Stimulated activated CD8-positive, alpha-beta memory T cell treated with anti-CD3 and anti-CD28 coated beads, Interleukin-15, amount 100 ng/mL, for 4 hours (primary cell): ENCODE results near the gene PLEKHA5.
"Not testable (repeated sequence)": the region's sequence is repeated elsewhere in the genome, so short reads cannot be mapped to it uniquely, and the experiment has no call there.

Source experiments
- DNase-seq, 2 donors: peaks; one replicate each; pipeline ENCODE4 v3.0.0-alpha.2; 2020; ENCODE audit warnings: low read depth in 2 of 2

The PLEKHA5 gene

GRCh38 chr12:19200261-19200660 is 70.7 kb downstream of the PLEKHA5 start:
- no peak for DNase-seq

- no peak for DNase-seq
Observed at GRCh38 chr12:19201661-19202060, 72.1 kb downstream of the PLEKHA5 start.

GRCh38 chr12:19203013-19203412 is 73.5 kb downstream of the PLEKHA5 start:
- DNase-seq = no peak

DNA sequence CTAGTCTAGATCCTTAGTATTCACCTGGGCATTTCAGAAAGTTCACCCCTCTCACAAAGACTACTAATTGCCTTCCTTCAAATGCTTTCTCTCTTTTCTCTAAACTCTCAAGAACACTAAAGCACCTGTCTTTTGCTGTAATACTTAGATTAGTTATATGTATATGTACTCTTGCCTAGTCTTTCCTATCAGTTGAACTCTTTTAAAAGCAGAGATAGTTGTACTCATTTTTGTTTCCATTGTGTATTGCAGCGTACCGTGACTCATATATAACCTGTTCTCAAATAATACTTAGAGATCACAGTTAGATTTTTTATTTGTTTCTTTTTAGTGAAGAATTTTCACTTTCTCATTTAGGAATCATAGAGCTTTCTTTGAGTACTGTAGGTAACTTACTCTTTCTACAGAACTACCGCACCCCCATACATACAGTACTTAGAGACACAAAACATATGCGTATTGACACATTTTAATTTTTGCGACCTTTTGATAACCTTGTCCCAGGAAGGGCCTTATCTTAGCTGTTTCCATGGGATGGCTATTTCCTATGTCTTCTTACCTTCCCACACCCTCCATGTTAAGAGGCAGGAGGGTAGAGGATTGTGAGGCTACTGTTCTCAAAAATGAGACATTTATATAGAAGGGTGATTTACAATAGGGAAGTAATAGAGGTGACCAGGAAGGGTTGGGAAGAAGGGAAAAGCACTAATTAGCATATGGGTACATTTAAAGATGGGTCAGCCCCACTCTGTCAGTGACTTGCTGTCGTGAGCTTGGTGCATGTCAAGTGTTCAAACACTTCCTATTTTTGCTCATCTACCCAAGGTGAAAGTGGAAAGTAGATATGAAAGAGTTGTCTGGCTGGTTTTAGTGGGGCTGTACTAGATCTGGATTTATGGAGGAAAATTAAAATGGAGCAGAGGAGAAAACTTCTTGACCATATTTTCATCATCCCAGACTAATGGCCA is 74.3 kb downstream of the PLEKHA5 start:
- no peak for DNase-seq

- no peak for DNase-seq
Observed at GRCh38 chr12:19205120-19205519, 75.6 kb downstream of the PLEKHA5 start.

- DNase-seq = no peak
Observed at GRCh38 chr12:19206493-19207077, 77.1 kb downstream of the PLEKHA5 start.

- no peak for DNase-seq
Observed at GRCh38 chr12:19208456-19208855, 78.9 kb downstream of the PLEKHA5 start.

DNA sequence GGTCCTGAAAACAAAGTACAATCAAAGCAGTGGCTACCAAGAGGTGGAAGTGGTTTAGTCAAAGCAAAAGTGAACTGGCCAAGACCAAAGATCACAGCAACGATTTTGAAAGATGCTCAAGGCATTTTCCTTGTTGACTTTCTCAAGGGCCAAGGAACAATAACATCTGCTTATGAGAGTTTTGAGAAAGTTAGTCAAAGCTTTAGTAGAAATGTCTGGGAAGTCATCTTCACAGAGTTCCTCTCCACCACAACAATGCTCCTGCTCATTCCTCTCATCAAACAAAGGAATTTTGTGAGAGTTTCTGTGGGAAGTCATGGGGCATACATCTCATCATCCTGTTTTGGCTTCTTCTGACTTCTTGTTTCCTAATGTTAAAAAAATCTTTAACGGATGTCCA is 80.1 kb downstream of the PLEKHA5 start:
- DNase-seq = no peak

DNA sequence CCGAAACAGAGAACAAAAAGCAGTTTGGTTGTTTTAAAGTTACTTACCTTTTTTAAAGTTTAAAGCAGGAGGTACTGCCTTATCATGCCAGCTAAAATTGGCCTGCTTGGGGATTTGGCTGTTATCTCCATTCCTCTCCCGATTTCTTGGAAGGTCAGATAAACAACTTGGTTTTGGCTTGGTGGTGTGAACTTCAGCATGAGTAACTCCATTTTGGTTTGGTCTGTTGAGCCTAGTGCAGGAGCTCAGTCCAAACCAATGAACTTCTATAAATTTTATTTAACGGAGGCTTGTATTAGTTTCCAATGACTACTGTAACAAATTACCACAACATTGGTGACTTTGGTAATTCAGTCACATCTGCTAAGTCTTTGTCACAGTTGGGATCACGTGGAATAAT is 82.3 kb downstream of the PLEKHA5 start:
- DNase-seq = no peak

DNA sequence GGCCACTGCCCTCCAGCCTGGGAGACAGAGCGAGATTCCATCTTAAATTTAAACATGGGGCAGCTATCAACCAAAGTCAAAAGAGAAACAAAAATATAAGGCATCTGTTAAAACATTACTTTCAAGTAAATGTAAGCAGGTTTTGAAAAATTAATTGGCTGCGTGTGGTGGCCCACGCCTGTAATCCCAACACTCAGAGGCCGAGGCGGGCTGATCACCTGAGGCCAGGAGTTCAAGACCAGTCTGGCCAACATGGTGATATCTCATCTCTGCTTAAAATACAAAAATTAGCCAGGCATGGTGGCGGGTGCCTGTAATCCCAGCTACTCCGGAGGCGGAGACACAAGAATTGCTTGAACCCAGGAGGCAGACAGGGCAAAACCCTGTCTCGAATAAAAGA is 82.7 kb downstream of the PLEKHA5 start:
- DNase-seq = no peak

GRCh38 chr12:19214020-19214419 is 84.5 kb downstream of the PLEKHA5 start:
- no peak for DNase-seq

DNA sequence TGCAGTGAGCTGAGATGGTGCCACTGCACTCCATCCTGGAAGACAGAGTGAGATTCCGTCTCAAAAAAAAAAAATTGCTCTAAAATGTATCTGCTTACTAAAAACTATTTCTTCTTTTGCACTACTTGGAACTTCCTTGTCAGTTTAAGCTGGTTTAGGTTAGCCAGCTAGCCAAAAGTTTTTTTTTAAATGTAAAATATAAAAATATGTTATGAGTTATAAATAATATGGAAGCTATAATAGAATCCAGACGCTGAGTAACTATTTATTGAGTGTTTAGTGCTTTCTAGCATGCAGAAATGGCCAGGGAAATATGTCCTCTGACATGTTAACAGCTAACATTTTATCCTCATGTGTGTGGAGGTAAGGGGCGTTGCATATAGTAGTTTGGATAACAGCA is 85.6 kb downstream of the PLEKHA5 start:
- DNase-seq = no peak

- no peak for DNase-seq
Observed at GRCh38 chr12:19217446-19217845, 87.9 kb downstream of the PLEKHA5 start.

GRCh38 chr12:19220205-19220604 is 90.7 kb downstream of the PLEKHA5 start:
- no peak for DNase-seq

GRCh38 chr12:19220852-19221466 is 91.4 kb downstream of the PLEKHA5 start:
- DNase-seq = no peak

- DNase-seq = no peak
Observed at GRCh38 chr12:19222558-19222957, 93.0 kb downstream of the PLEKHA5 start.

GRCh38 chr12:19223018-19223417 is 93.5 kb downstream of the PLEKHA5 start:
- no peak for DNase-seq

DNA sequence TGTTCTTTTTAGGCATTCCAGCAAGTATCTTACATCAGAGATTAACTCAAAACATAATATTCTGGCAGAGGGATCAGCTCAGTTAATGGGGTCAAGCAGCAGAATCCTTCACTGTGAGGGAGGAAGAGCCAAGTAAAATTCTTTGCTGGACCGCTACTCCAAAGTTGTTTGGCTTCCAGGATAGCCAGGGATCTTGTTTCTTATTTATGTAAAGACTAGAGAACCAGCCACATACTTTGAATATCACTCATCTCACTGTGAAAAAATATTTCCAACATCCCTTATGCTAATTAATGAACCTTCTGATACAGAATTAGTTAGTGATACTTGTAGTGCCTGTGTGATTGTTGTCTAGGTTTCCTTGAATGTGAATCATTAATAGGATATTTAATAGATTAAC is 94.2 kb downstream of the PLEKHA5 start:
- no peak for DNase-seq

GRCh38 chr12:19224746-19225145 is 95.2 kb downstream of the PLEKHA5 start:
- no peak for DNase-seq

DNA sequence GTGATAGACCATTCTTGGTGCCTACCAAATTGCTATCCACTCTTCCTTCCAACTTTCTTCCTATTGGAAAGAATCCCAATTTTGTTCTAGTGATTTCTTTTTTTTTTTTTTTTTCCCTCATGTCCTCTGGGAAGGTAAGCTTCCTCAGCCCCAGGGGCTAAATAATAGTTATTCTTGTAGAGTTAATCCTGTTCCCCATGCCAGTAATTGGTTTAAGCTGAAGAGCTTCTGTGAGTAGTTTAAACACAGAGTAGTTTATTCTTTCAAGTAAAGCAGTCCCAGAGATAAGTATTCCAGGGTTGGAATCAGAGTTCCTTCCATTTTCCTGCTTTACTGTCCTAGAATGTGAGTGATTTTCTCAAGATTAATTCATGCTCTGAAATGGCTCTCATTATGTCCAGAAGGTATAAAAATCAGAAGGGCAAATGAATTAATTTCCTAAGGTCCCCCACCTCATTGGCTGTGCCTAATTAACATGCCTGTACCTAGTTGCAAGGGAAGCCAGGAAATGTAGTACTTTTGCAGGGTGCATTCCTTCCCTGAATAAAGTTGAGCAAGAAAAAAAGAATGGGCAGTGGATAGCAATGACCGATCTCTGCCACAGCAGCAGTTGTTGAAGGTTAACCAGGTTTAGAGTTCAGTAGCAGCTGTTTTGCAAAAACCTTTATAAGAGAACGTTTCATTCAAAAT is 97.8 kb downstream of the PLEKHA5 start:
- no peak for DNase-seq

DNA sequence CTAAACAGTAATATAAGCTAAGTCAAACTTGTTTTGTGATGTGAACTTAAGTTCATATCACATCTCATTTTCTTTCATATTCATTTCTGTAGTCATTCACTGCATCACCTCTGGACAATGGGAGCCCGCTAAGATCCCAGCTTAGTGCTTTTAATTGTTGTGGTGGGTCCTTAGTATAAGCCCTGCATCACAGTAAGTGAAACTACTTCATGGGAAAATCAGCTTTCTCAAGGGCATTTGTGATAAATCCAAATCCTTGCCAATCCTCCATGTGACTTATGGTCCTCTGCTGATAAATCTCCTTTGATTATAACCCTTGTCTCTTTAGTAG is 98.3 kb downstream of the PLEKHA5 start:
- DNase-seq = no peak

DNA sequence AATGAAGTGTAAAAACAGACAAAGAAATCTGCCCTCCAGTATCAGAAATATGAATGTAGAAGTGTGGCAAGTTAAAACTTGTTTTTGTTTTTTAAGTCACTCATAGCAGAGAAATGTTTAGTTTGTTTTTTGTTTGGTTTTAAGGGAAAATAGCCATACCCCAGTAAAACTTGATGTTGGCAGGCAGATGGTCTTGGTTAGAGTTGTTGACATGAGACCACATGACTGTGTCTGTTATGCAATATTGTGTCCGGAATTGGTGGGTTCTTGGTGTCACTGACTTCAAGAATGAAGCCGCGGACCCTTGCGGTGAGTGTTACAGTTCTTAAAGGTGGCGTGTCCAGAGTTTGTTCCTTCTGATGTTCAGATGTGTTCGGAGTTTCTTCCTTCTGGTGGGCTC is 99.5 kb downstream of the PLEKHA5 start:
- DNase-seq = not testable (repeated sequence)
